ENCODE measurements around the gene FUZ. TPM values are rescaled to one million over a fixed set of nuclear protein-coding genes. Genes with fewer than 3 reads are reported as not detected.

The FUZ gene
- total and polyA plus RNA-seq, 2 donors (not counting 1 experiment from before 2014, with no cell fraction given), result 8.4 to 34.3 TPM

GRCh38 chr19:49766930-49767299 is 46.2 kb downstream of the FUZ start, which contains the start of gene AP2A1:
TSS of gene AP2A1 (plus strand) at chr19:49767001. CDS start at chr19:49767134, 133 bp downstream.
- H3K79me2 ChIP-seq (ENCODE audit: control insufficient read depth, insufficient read depth, low read length), result peaks cover 46% of the 10 kb centered on the region
- H4K20me1 ChIP-seq (ENCODE audit: control insufficient read depth, extremely low read depth, insufficient read depth, low read length), result no peaks in the 10 kb centered on the region
- no peak for TF ChIP-seq CTCF (conservative IDR thresholded peaks at IDR 0.05 in 1 of 2, IDR thresholded peaks at IDR 0.05 in 1 of 2; ENCODE audit: low read depth in 1 of 2, low read length in 2 of 2)
- no peak for TF ChIP-seq EZH2 (IDR thresholded peaks at IDR 0.05; ENCODE audit: low read length, missing control alignments)
- DNase-seq (ENCODE audit: low read depth in 2 of 2), result no peak
- no peaks in the 10 kb centered on the region for H3K27me3 ChIP-seq (ENCODE audit: control insufficient read depth, insufficient read depth, low read length)
- peak within 1 kb of the TSS; percentile 65 for H2AFZ ChIP-seq (ENCODE audit: low read length)
- no peaks in the 10 kb centered on the region for H3K9me3 ChIP-seq (ENCODE audit: control insufficient read depth, insufficient read depth, low read depth, low read length)
- H3K4me3 ChIP-seq (replicated peaks in 1 of 4; ENCODE audit: control extremely low read depth in 1 of 4, insufficient read depth in 1 of 4, low read depth in 3 of 4, low read length in 4 of 4), result peak within 1 kb of the TSS; percentile 71 to 98 (median 92)
- H3K4me1 ChIP-seq (ENCODE audit: control insufficient read depth, extremely low read depth, insufficient read depth, low read length), result peaks cover 9% of the 10 kb centered on the region
- peak within 1 kb of the TSS; percentile 98 for H3K4me2 ChIP-seq (ENCODE audit: extremely low read depth, insufficient read depth, low read length)
- H3K27ac ChIP-seq (ENCODE audit: insufficient read depth, low read length), result peak within 1 kb of the TSS; percentile 98
- H3K9ac ChIP-seq (ENCODE audit: insufficient read depth, low read length), result peak within 1 kb of the TSS; percentile 90
- no peaks in the 10 kb centered on the region for H3K36me3 ChIP-seq (ENCODE audit: control insufficient read depth, insufficient read depth, low read length)

GRCh38 chr19:49766007-49766929 is 46.8 kb downstream of the FUZ start:
- peak; percentile 100 for DNase-seq (ENCODE audit: low read depth in 2 of 2)
- Histone ChIP-seq H3K27ac (ENCODE audit: insufficient read depth, low read length) (peak overlapping the region; percentile 98), H3K4me2 (ENCODE audit: extremely low read depth, insufficient read depth, low read length) (peak overlapping the region; percentile 98), H3K36me3 (ENCODE audit: control insufficient read depth, insufficient read depth, low read length) (no peaks in the 10 kb centered on the region), H4K20me1 (ENCODE audit: control insufficient read depth, extremely low read depth, insufficient read depth, low read length) (no peaks in the 10 kb centered on the region), H3K27me3 (ENCODE audit: control insufficient read depth, insufficient read depth, low read length) (no peaks in the 10 kb centered on the region), H3K9me3 (ENCODE audit: control insufficient read depth, insufficient read depth, low read depth, low read length) (no peaks in the 10 kb centered on the region), H2AFZ (ENCODE audit: low read length) (peak overlapping the region; percentile 48), H3K4me1 (ENCODE audit: control insufficient read depth, extremely low read depth, insufficient read depth, low read length) (peaks cover 9% of the 10 kb centered on the region), H3K79me2 (ENCODE audit: control insufficient read depth, insufficient read depth, low read length) (peaks cover 41% of the 10 kb centered on the region), H3K9ac (ENCODE audit: insufficient read depth, low read length) (peak overlapping the region; percentile 57), H3K4me3 (replicated peaks in 1 of 4; ENCODE audit: control extremely low read depth in 1 of 4, insufficient read depth in 1 of 4, low read depth in 3 of 4, low read length in 4 of 4) (peak overlapping the region; percentile 39 to 62 (median 44))
- TF ChIP-seq EZH2 (IDR thresholded peaks at IDR 0.05; ENCODE audit: low read length, missing control alignments) (no peak), CTCF (conservative IDR thresholded peaks at IDR 0.05 in 1 of 2, IDR thresholded peaks at IDR 0.05 in 1 of 2; ENCODE audit: low read depth in 1 of 2, low read length in 2 of 2) (no peak)

DNA sequence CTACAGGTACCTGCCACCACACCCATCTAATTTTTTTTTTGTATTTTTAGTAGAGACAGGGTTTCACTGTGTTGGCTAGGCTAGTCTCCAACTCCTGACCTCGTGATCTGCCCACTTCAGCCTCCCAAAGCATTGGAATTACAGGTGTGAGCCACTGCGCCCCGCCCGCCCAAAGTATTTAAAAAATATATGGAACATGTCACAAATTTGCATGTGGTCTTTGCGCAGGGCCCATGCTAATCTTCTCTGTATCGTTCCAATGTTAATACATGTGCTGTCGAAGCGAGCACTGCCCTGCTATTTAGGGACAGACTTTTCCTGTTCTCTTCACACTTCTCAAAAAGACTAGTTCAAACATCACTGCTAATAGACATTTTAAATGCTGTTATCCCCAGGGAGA is 48.8 kb downstream of the FUZ start:
- no peaks in the 10 kb centered on the region for H4K20me1 ChIP-seq (ENCODE audit: control insufficient read depth, extremely low read depth, insufficient read depth, low read length)
- H3K79me2 ChIP-seq (ENCODE audit: control insufficient read depth, insufficient read depth, low read length), result peaks cover 24% of the 10 kb centered on the region
- no peak for DNase-seq (ENCODE audit: low read depth in 2 of 2)

More for the DNA sequence above, 48.8 kb downstream of the FUZ start:
- H3K4me3 ChIP-seq (replicated peaks in 1 of 4; ENCODE audit: control extremely low read depth in 1 of 4, insufficient read depth in 1 of 4, low read depth in 3 of 4, low read length in 4 of 4), result no peak overlapping the region
- H3K27ac ChIP-seq (ENCODE audit: insufficient read depth, low read length), result no peak overlapping the region
- peaks cover 9% of the 10 kb centered on the region for H3K4me1 ChIP-seq (ENCODE audit: control insufficient read depth, extremely low read depth, insufficient read depth, low read length)
- no peak overlapping the region for H3K4me2 ChIP-seq (ENCODE audit: extremely low read depth, insufficient read depth, low read length)
- no peak overlapping the region for H2AFZ ChIP-seq (ENCODE audit: low read length)
- H3K9ac ChIP-seq (ENCODE audit: insufficient read depth, low read length), result no peak overlapping the region
- H3K9me3 ChIP-seq (ENCODE audit: control insufficient read depth, insufficient read depth, low read depth, low read length), result no peaks in the 10 kb centered on the region
- no peaks in the 10 kb centered on the region for H3K27me3 ChIP-seq (ENCODE audit: control insufficient read depth, insufficient read depth, low read length)
- H3K36me3 ChIP-seq (ENCODE audit: control insufficient read depth, insufficient read depth, low read length), result no peaks in the 10 kb centered on the region
- TF ChIP-seq CTCF (conservative IDR thresholded peaks at IDR 0.05 in 1 of 2, IDR thresholded peaks at IDR 0.05 in 1 of 2; ENCODE audit: low read depth in 1 of 2, low read length in 2 of 2) (no peak), EZH2 (IDR thresholded peaks at IDR 0.05; ENCODE audit: low read length, missing control alignments) (no peak)
